OCI-LY7 (cell line): ENCODE data around the gene GJC1.

ENCODE experiments used
- EZH2phosphoT487 ChIP-seq: fragments of 200-600 bp; sonication (generic); IDR thresholded peaks from 2 replicates; pipeline ENCODE4 v1.6.1; 2018; ENCODE audit warnings: low read depth, borderline replicate concordance, mild to moderate bottlenecking, mixed run types, antibody characterized with exemption, low read length, moderate library complexity, mixed read lengths
- TF ChIP-seq, protein P1 (sequence below): fragments of 200-600 bp; sonication (generic); conservative IDR thresholded peaks from 2 replicates; pipeline ENCODE4 v1.5.1; 2014; ENCODE audit warnings: mild to moderate bottlenecking, antibody characterized with exemption, low read length, moderate library complexity, mixed read lengths

- TF ChIP-seq, protein P1, sequence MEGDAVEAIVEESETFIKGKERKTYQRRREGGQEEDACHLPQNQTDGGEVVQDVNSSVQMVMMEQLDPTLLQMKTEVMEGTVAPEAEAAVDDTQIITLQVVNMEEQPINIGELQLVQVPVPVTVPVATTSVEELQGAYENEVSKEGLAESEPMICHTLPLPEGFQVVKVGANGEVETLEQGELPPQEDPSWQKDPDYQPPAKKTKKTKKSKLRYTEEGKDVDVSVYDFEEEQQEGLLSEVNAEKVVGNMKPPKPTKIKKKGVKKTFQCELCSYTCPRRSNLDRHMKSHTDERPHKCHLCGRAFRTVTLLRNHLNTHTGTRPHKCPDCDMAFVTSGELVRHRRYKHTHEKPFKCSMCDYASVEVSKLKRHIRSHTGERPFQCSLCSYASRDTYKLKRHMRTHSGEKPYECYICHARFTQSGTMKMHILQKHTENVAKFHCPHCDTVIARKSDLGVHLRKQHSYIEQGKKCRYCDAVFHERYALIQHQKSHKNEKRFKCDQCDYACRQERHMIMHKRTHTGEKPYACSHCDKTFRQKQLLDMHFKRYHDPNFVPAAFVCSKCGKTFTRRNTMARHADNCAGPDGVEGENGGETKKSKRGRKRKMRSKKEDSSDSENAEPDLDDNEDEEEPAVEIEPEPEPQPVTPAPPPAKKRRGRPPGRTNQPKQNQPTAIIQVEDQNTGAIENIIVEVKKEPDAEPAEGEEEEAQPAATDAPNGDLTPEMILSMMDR = no peak
- TF ChIP-seq EZH2phosphoT487 = no peak
These were observed 64.1 kb downstream of the GJC1 start for GRCh38 chr17:44765965-44766364.
